HEK293 (cell line): ENCODE measurements around the gene FGB.

Experiments
- CTCF ChIP-seq: fragments of 450-650 bp; formaldehyde crosslinking; IDR thresholded peaks from 2 replicates; pipeline ENCODE4 v1.5.1; 2016; ENCODE audit warnings: missing biosample characterization, missing genetic modification characterization
- HIC1 ChIP-seq: fragments of 450-650 bp; formaldehyde crosslinking; IDR thresholded peaks from 2 replicates; pipeline ENCODE4 v1.5.1; 2016; ENCODE audit warnings: missing biosample characterization, missing genetic modification characterization
- HOXA7 ChIP-seq: sonication (generic); formaldehyde crosslinking; IDR thresholded peaks from 2 replicates; pipeline ENCODE4 v1.8.1; 2022; ENCODE audit warnings: missing genetic modification reagents, borderline replicate concordance
- RBAK ChIP-seq: fragments of 450-650 bp; formaldehyde crosslinking; IDR thresholded peaks from 2 replicates; pipeline ENCODE4 v1.5.1; 2016; ENCODE audit warnings: missing biosample characterization, missing genetic modification characterization
- SALL2 ChIP-seq: fragments of 450-650 bp; formaldehyde crosslinking; IDR thresholded peaks from 2 replicates; pipeline ENCODE4 v1.5.0; 2017; ENCODE audit warnings: missing biosample characterization, mild to moderate bottlenecking, missing genetic modification characterization, borderline replicate concordance
- ZBTB11 ChIP-seq: fragments of 450-650 bp; formaldehyde crosslinking; conservative IDR thresholded peaks from 2 replicates; pipeline ENCODE4 v1.5.1; 2016; ENCODE audit warnings: low read depth, missing biosample characterization, missing genetic modification characterization
- ZNF140 ChIP-seq: fragments of 450-650 bp; formaldehyde crosslinking; IDR thresholded peaks from 2 replicates; pipeline ENCODE4 v1.5.1; 2016; ENCODE audit warnings: missing biosample characterization, missing genetic modification characterization
- ZNF174 ChIP-seq: fragments of 450-650 bp; formaldehyde crosslinking; IDR thresholded peaks from 2 replicates; pipeline ENCODE4 v1.5.0; 2017; ENCODE audit warnings: missing biosample characterization, mild to moderate bottlenecking, missing genetic modification characterization
- ZNF398 ChIP-seq: fragments of 450-650 bp; formaldehyde crosslinking; IDR thresholded peaks from 2 replicates; pipeline ENCODE4 v1.5.1; 2017; ENCODE audit warnings: missing biosample characterization, missing genetic modification characterization
- ZNF76 ChIP-seq: fragments of 450-650 bp; formaldehyde crosslinking; IDR thresholded peaks from 2 replicates; pipeline ENCODE4; 2016; ENCODE audit warnings: low read depth, missing biosample characterization, missing genetic modification characterization, borderline replicate concordance
- ZNF777 ChIP-seq: fragments of 450-650 bp; formaldehyde crosslinking; IDR thresholded peaks from 2 replicates; pipeline ENCODE4 v1.5.1; 2017; ENCODE audit warnings: missing biosample characterization, missing genetic modification characterization, borderline replicate concordance
- ZSCAN18 ChIP-seq: fragments of 450-650 bp; formaldehyde crosslinking; IDR thresholded peaks from 2 replicates; pipeline ENCODE4 v1.5.1; 2016; ENCODE audit warnings: missing biosample characterization, missing genetic modification characterization

- TF ChIP-seq CTCF (no peak), ZNF398 (tag by site-specific recombination) (no peak), ZBTB11 (tag by site-specific recombination) (no peak), HIC1 (tag by site-specific recombination) (no peak), ZSCAN18 (no peak), RBAK (tag by site-specific recombination) (no peak), ZNF174 (tag by site-specific recombination) (no peak), HOXA7 (CRISPR knock-in tag) (no peak), ZNF777 (tag by site-specific recombination) (no peak), ZNF140 (no peak), ZNF76 (tag by site-specific recombination) (no peak), SALL2 (no peak)
Measured at GRCh38 chr4:154612472-154613414, 49.9 kb downstream of the FGB start, which contains the start of gene FGG.
